HK-2 (cell line): ENCODE measurements around the gene RHEB.

ENCODE experiments used
- DNase-seq: peaks from one replicate; pipeline ENCODE4 v3.0.0-alpha.2; 2018; ENCODE audit not compliant: unreplicated experiment

Gene RHEB

GRCh38 chr7:151503902-151504714 is 15.6 kb downstream of the RHEB start:
- no peak for DNase-seq

- no peak for DNase-seq
These were observed 18.0 kb downstream of the RHEB start for GRCh38 chr7:151501676-151502075.

GRCh38 chr7:151498495-151498894 is 21.2 kb downstream of the RHEB start:
- DNase-seq, result no peak

GRCh38 chr7:151497306-151497871 is 22.3 kb downstream of the RHEB start:
- no peak for DNase-seq

GRCh38 chr7:151495360-151495759 is 24.3 kb downstream of the RHEB start:
- DNase-seq, result no peak

- DNase-seq, result no peak
These were observed 25.1 kb downstream of the RHEB start for GRCh38 chr7:151494298-151495284.

GRCh38 chr7:151493083-151493482 is 26.6 kb downstream of the RHEB start:
- no peak for DNase-seq

GRCh38 chr7:151491859-151492258 is 27.8 kb downstream of the RHEB start:
- DNase-seq, result peak; percentile 25

GRCh38 chr7:151490456-151491105 is 29.1 kb downstream of the RHEB start:
- no peak for DNase-seq

GRCh38 chr7:151489498-151489897 is 30.2 kb downstream of the RHEB start:
- DNase-seq, result no peak

GRCh38 chr7:151488096-151488495 is 31.6 kb downstream of the RHEB start:
- no peak for DNase-seq

- no peak for DNase-seq
These were observed 32.5 kb downstream of the RHEB start for GRCh38 chr7:151487228-151487627.

- no peak for DNase-seq
These were observed 33.6 kb downstream of the RHEB start for GRCh38 chr7:151486074-151486473.

- DNase-seq, result no peak
These were observed 34.6 kb downstream of the RHEB start for GRCh38 chr7:151484971-151485707.

- no peak for DNase-seq
These were observed 36.0 kb downstream of the RHEB start for GRCh38 chr7:151483711-151483983.

GRCh38 chr7:151482883-151483710 is 36.6 kb downstream of the RHEB start:
- DNase-seq, result no peak

GRCh38 chr7:151481650-151482505 is 37.8 kb downstream of the RHEB start:
- DNase-seq, result no peak

- no peak for DNase-seq
These were observed 41.8 kb downstream of the RHEB start for GRCh38 chr7:151477867-151478266.

GRCh38 chr7:151472644-151473380 is 46.9 kb downstream of the RHEB start:
- DNase-seq, result no peak
